SK-N-SH (cell line): Measurements from ENCODE around the gene WDFY2.

Source experiments
- CTCF ChIP-seq: fragments of 200-600 bp; sonication (generic); IDR thresholded peaks from 2 replicates; pipeline ENCODE4 v1.6.1; 2017; ENCODE audit warnings: antibody characterized with exemption, mild to moderate bottlenecking, moderate library complexity
- EP300 ChIP-seq, 2 experiments: IDR thresholded peaks; 2 replicates each; pipeline versions ENCODE4 v1.4.0 to v1.6.1; 2012; ENCODE audit warnings: borderline replicate concordance in 1 of 2, low read depth in 1 of 2, low read length in 1 of 2
- FOXM1 ChIP-seq: IDR thresholded peaks from 2 replicates; pipeline ENCODE4 v1.4.0; 2012; ENCODE audit warnings: low read depth, mild to moderate bottlenecking
- JUND ChIP-seq: IDR thresholded peaks from 2 replicates; pipeline ENCODE4 v1.4.0; 2012
- MAX ChIP-seq: IDR thresholded peaks from 2 replicates; pipeline ENCODE4 v1.4.0; 2012; ENCODE audit warnings: low read depth
- NRF1 ChIP-seq: IDR thresholded peaks from 2 replicates; pipeline ENCODE4 v1.6.1; 2012; ENCODE audit warnings: low read depth, mild to moderate bottlenecking, low read length
- POLR2AphosphoS5 ChIP-seq: IDR thresholded peaks from 2 replicates; pipeline ENCODE4 v1.6.1; 2012; ENCODE audit warnings: low read depth, low read length
- SIN3A ChIP-seq: IDR thresholded peaks from 2 replicates; pipeline ENCODE4 v1.6.1; 2012; ENCODE audit warnings: low read depth, mild to moderate bottlenecking, low read length, moderate library complexity, borderline replicate concordance
- SMC3 ChIP-seq: IDR thresholded peaks from 2 replicates; pipeline ENCODE4 v1.6.1; 2012; ENCODE audit warnings: low read depth, low read length, improper control_type of control experiment
- USF1 ChIP-seq: IDR thresholded peaks from 2 replicates; pipeline ENCODE4 v1.4.0; 2012; ENCODE audit warnings: low read depth, borderline replicate concordance
- USF2 ChIP-seq: fragments of 150-350 bp; IDR thresholded peaks from 2 replicates; pipeline ENCODE4 v1.6.1; 2017; ENCODE audit warnings: antibody characterized with exemption, low read length, low read depth, borderline replicate concordance
- YY1 ChIP-seq: IDR thresholded peaks from 2 replicates; pipeline ENCODE4 v1.4.0; 2012; ENCODE audit warnings: low read depth, mild to moderate bottlenecking

GRCh38 chr13:51647067-51647466 lies 62.8 kb downstream of the WDFY2 start:
- TF ChIP-seq CTCF (no peak), FOXM1 (no peak), POLR2AphosphoS5 (no peak), MAX (no peak), EP300 (IDR thresholded peaks at IDR 0.05; ENCODE audit: borderline replicate concordance in 1 of 2, low read depth in 1 of 2, low read length in 1 of 2) (no peak), USF1 (no peak), USF2 (no peak), SIN3A (no peak), SMC3 (no peak), YY1 (no peak), JUND (no peak), NRF1 (no peak)
